HPDE6-E6E7 (cell line): ENCODE results near the gene MRPL21.

ENCODE experiments used
- DNase-seq: peaks from one replicate; pipeline ENCODE4 v3.0.0; 2011; ENCODE audit warnings: missing footprints; ENCODE audit errors: extremely low spot score

Gene MRPL21

DNA sequence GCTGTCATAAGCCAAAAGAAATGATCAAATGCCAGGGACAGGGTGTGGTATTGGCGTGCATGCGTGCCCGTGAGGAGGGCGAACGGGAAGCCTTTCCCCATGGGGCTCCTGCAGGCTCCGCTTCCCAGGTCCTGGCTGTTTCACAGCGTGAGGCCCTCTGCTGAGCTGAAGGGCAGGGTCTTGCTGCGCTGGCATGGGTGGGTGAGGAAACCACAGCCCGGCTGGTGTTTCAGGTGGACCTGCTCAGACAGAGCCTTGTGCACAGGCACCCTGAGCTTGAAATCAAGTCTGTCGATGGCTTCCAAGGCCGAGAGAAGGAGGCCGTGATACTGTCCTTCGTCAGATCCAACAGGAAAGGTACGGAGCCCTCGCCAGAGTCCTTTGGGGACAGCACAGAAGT, 31.4 kb upstream of the MRPL21 start:
- DNase-seq, result no peak

GRCh38 chr11:68934666-68935065, 31.0 kb upstream of the MRPL21 start:
- DNase-seq, result no peak

DNA sequence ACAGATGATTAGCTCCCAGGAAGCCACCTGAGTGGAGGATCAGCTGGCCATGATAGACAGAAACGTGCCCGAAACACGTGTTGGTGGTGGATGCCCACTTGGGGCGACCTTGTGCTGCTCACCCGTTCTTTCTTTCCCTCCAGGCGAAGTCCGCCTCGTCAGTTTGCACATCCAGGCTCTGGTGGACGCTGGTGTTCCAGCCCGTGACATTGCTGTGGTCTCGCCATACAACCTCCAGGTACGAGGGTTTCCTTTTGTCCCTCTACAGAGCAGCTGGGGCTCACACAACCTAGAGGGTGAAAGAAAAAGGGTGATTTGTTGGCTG, 30.7 kb upstream of the MRPL21 start:
- DNase-seq, result no peak

DNA sequence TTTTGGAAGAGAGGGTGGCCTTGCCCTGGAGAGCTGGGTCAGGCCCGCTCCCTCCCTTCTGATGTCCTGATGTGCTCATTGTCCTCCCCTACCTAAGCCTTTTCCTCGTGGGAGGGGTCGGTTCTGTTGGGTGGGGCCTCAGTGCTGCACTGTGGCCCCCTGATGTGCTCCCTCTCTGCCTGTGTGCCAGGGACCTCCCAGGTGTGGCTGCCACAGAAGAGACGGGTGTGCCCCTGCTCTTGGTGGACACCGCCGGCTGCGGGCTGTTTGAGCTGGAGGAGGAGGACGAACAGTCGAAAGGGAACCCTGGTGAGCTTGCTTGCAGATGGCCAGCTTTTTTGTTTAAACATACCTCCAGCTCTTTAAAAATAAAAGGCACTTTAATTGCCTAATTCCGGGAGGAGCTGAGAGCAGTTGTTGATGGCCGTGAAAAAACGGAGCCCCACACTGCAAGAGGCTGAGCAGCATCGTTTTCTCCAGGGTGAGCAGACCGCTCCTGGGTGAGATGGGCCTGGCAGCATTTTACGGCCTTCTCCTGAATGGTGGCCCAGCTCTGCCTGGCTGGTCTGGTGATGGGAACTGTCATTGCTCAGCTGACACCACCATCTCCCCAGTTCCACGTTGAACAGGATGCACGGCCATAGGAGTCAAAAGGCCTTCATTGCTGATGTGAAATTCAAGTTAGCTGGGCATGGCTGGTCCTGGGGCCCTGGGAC, 30.1 kb upstream of the MRPL21 start:
- no peak for DNase-seq

- no peak for DNase-seq
Measured at GRCh38 chr11:68932933-68933577, 29.4 kb upstream of the MRPL21 start.

- no peak for DNase-seq
Measured at GRCh38 chr11:68932358-68932757, 28.7 kb upstream of the MRPL21 start.

GRCh38 chr11:68931911-68932310, 28.3 kb upstream of the MRPL21 start:
- DNase-seq, result no peak

DNA sequence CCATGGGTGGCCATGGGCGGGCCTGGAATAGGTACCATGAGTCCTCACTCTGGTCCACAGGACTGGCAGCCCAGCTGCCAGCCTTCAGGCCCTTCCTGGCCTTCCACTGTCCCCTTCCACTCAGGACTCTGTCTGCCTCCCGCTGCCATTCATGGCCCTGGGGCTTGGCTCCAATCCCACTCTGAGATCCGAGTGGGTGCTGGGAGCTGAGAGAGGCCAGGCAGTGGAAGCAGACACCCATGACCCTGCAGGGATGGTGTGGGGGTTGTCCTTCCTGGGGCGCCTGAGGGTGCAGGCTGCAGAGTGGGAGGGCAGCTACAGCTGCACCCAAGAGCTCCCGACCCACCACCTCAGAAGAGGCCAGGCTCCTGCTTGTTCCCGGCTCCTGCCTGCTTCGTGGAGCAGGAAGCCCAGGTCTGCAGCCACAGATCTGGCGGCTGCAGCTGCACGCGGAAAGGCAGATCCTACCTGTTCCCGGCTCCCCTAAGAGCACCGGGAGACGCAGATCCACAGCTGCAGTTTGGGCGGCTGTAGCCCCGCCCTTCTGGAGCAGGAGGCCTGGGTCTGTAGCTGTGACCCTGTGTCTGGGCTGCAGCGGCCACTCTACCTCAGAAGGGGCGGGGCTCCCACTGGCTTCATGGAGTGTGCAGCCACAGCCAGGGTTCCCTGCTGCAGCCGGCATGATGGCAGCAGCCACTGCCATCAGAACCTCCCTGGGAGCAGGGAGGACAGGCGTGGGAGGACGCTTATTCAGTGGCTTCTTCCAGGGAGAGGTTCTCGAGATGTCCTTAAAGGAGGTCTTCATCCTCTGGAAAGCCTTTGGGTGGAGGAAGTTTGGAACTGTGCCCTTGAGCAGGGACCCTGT, 27.6 kb upstream of the MRPL21 start:
- DNase-seq, result no peak

- DNase-seq, result no peak
Measured at GRCh38 chr11:68929706-68930570, 26.3 kb upstream of the MRPL21 start.

DNA sequence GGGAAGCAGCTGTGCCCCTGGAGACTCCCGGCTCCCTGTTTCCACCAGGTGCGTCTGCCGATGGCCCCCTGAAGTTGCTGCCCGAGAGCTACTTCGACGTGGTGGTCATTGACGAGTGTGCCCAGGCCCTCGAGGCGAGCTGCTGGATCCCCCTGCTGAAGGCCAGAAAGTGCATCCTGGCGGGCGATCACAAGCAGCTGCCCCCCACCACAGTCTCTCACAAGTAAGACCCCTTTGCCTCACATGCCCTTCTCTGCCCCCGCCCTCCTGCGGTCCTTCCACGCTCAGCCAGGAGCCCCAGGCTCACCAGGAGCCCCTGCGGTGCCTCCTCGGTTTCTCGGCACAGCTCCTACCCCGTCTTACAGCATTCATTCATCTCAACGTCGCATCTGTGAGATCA, 25.5 kb upstream of the MRPL21 start:
- no peak for DNase-seq

DNA sequence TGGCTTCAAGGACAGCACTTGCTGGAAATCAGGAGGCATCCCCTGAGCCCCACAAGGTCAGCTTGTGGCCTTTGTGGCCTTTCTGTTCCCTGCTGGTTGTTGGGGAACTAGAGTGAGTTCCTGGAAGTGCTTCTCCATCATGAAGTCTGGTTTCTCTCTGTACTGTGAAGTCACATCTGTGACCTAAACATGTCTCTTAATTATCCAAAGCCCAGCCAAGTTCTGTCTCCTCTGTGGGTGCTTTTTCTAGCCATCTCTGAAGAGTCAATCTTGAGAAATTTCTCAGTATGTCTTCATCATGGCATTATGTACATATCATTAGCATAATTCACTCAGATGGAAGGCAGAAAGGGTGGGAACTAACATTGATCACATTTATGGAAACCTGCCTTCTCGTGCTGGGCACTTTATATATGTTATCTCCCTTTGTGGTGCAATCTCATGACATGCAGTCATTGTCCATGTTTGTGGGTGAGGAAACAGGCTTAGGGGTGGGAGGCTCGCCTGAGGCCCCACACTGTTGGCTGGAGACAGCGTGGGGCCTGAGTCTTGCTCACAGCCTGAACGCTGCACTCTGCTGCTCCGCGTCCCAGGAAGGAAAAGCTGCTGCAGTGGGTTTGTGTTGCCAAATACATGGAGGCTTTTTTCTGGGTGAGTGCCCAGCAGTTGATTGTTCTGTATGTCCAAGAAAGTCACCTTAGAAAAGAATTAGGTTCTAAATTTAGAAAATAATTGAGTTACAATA, 24.7 kb upstream of the MRPL21 start:
- no peak for DNase-seq

DNA sequence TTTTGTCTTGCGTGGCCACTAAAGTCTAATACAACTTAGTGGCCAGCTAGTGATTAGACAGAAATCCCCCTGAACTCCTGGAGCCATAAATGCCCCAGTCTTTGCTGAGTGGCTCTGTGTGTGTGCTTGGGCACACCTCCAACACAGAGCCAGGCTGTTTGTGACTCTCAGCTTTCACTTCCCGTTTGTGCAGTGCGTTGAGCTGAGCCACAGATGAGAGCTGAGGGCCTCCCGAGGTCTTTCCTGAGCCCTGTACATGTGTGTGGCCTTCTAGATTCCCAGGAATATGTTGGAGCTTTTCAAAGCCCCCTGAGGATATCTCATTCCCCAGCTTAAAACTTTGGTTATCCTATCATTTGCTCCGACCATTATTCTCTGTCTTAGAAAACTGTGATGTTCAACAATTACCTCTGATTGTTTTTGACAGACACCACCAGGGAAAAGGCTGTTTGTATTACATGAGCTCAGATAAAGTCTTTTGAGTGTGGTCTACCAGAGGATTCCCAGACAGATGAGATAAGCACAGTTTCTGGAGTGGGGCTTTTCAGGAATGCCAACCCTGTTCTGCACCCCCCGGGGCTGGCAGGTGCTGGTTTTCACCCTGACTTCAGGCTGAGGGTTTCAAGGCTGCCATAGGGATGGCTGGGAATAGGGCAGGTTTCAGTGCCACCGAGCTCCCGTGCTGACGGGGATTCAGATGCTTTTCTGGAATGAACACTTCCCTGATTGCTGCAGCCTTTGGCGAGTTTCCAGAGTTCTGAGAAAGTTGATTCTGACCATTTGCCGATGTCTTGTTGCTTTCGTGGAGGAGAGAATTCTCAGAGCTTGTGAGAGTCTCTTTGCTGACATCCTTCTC, 23.9 kb upstream of the MRPL21 start:
- DNase-seq, result no peak

GRCh38 chr11:68925611-68926010, 22.0 kb upstream of the MRPL21 start:
- no peak for DNase-seq

DNA sequence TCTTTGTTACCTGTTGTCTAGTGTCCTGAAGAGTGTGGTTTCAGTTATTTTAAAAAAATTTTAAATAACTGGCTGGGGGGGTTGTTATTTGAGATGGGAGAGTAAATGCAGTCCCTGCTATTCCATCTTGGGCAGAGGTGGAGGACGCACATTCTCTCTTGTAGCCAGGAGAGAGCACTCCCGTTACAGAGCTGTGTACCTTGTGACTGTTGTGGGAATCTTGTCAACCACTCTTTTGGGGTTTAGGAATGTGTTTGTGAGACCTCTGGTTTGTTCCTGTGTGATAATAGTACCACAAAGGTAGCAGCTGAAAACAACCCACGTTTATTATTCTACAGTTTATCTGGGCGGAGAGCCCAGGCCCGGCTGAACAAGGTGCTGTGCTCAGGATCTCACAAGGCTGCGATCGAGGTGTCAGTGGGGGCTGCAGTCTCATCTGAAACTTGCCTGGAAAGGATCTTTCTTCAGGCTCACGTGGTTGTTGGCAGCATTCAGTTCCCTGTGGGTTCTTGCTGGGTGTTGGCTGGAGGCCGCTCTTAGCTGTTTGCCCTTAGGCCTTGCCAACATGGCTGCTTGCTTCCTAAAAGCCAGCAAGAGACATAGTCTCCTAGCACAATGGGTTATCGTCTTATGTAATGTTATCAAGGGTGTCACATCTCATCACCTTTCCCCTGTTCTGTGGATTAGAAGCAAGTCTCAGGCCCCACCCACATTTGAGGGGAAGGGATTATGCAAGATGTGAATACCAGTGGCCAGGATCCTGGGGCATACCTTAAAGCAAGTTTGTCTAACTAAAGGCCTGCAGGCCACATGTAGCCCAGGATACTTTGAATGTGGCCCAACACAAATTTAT, 20.7 kb upstream of the MRPL21 start:
- no peak for DNase-seq

- DNase-seq, result no peak
Measured at GRCh38 chr11:68923614-68924013, 20.0 kb upstream of the MRPL21 start.

DNA sequence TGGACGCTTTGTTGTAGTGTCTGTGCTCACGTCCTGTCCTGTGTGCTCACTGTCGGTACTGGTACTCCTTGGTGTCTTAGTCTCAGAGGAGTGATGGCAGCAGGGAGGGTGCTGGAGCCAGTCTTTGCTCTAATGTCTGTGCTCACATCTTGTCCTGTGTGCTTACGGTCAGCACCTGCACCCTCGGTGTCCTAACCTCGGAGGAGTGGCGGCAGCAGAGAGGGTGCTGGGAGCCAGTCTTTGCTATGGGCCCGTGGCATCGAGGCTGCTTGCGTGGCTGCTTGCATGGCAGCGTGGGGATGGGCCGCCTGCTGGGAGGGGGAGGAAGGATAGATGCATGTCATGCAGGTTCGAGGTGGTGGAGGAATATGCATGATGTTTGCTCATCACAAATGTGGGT, 12.8 kb upstream of the MRPL21 start:
- no peak for DNase-seq

GRCh38 chr11:68914761-68915160, 11.1 kb upstream of the MRPL21 start:
- no peak for DNase-seq

DNA sequence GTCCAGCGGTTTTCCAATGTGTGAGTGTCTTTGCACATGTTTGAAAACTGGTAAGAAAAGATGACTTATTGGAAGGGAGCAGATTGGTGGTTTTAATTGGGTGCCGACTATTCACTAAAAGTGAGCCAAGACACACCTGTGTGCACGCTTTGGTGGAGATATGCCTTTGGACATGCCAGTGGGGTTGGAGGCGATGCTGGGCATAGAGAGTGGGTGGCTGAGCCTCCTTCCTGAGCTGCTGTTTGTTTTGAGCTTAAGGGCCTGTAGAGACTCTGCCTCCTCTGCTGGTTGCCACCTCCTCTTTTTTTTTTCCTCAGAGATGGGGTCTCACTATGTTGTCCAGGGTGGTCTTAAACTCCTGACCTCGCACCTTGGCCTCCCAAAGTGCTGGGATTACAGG, 9.6 kb upstream of the MRPL21 start:
- DNase-seq, result no peak

- DNase-seq, result no peak
Measured at GRCh38 chr11:68912254-68912653, 8.6 kb upstream of the MRPL21 start.
